Right lung (tissue), 5 donors: ENCODE data around the gene RNASEH1. TPM values are rescaled to one million over a fixed set of nuclear protein-coding genes. Genes with fewer than 3 reads are reported as not detected.
A peak's percentile ranks its signal among the peaks of the same experiment; 100 is the strongest.
"Not testable (repeated sequence)": the region's sequence is repeated elsewhere in the genome, so short reads cannot be mapped to it uniquely, and the experiment has no call there.

Experiments
- DNase-seq, 2 donors: peaks; one replicate each; pipeline ENCODE4 v3.0.0-alpha.2; 2013
- polyA plus RNA-seq, 5 donors: library from polyadenylated mRNA; unstranded; fragments of 120-200 nt; gene quantifications; one replicate each; pipeline versions ENCODE4 v1.2.1 to v1.2.3, GENCODE V29; 2013; ENCODE audit warnings: inconsistent platforms in 1 of 5, low replicate concordance in 1 of 5; ENCODE audit not compliant: insufficient read length in 5 of 5, insufficient read depth in 1 of 5

The RNASEH1 gene
- polyA plus RNA-seq, 5 donors = 15.4 to 18.0 (median 17.7) TPM

GRCh38 chr2:3595404-3595803 is 37.3 kb upstream of the RNASEH1 start:
- DNase-seq = no peak

- peak in 1 of 2 donors; percentile 27 for DNase-seq
Measured at GRCh38 chr2:3594493-3595281, 36.6 kb upstream of the RNASEH1 start, which contains the start of gene COLEC11. TSS of gene COLEC11 (plus strand) at chr2:3595112. CDS start at chr2:3604341, 9,229 bp downstream.

- no peak for DNase-seq
Measured at GRCh38 chr2:3589086-3589485, 31.0 kb upstream of the RNASEH1 start.

- DNase-seq = no peak
Measured at GRCh38 chr2:3588084-3588483, 30.0 kb upstream of the RNASEH1 start.

- no peak for DNase-seq
Measured at GRCh38 chr2:3587432-3587831, 29.3 kb upstream of the RNASEH1 start.

GRCh38 chr2:3587021-3587420 is 28.9 kb upstream of the RNASEH1 start:
- DNase-seq = no peak

GRCh38 chr2:3586220-3586619 is 28.1 kb upstream of the RNASEH1 start:
- DNase-seq = no peak

- DNase-seq = peak; percentile 85 to 88
Measured at GRCh38 chr2:3585261-3586109, 27.4 kb upstream of the RNASEH1 start.

GRCh38 chr2:3584608-3585260 is 26.6 kb upstream of the RNASEH1 start:
- no peak for DNase-seq

- DNase-seq = no peak
Measured at GRCh38 chr2:3584076-3584475, 25.9 kb upstream of the RNASEH1 start.

GRCh38 chr2:3581367-3582262 is 23.5 kb upstream of the RNASEH1 start:
- DNase-seq = no peak

- DNase-seq = no peak
Measured at GRCh38 chr2:3580449-3580848, 22.3 kb upstream of the RNASEH1 start.

GRCh38 chr2:3578987-3579386 is 20.9 kb upstream of the RNASEH1 start:
- no peak for DNase-seq

GRCh38 chr2:3576263-3576630 is 18.1 kb upstream of the RNASEH1 start:
- DNase-seq = not testable (repeated sequence)

- no peak for DNase-seq
Measured at GRCh38 chr2:3575534-3576262, 17.6 kb upstream of the RNASEH1 start.

- no peak for DNase-seq
Measured at GRCh38 chr2:3574155-3574554, 16.0 kb upstream of the RNASEH1 start.

GRCh38 chr2:3572620-3573019 is 14.5 kb upstream of the RNASEH1 start:
- DNase-seq = no peak

- DNase-seq = no peak
Measured at GRCh38 chr2:3571284-3571683, 13.2 kb upstream of the RNASEH1 start.

GRCh38 chr2:3569656-3570055 is 11.5 kb upstream of the RNASEH1 start:
- DNase-seq = not testable (repeated sequence)

GRCh38 chr2:3566806-3567205 is 8.7 kb upstream of the RNASEH1 start:
- DNase-seq = no peak

- DNase-seq = no peak
Measured at GRCh38 chr2:3565117-3565516, 7.0 kb upstream of the RNASEH1 start.
